HepG2 (cell line): ENCODE data around the gene GSS. TPM values are rescaled to one million over a fixed set of nuclear protein-coding genes. Genes with fewer than 3 reads are reported as not detected.
A peak's percentile ranks its signal among the peaks of the same experiment; 100 is the strongest.

Source experiments
- AHDC1 ChIP-seq: sonication (generic); formaldehyde crosslinking; IDR thresholded peaks from 2 replicates; pipeline ENCODE4 v1.5.1; 2020; ENCODE audit warnings: mild to moderate bottlenecking, missing genetic modification reagents, borderline replicate concordance
- BCLAF1 ChIP-seq: fragments of 450-650 bp; IDR thresholded peaks from 2 replicates; pipeline ENCODE4 v1.6.1; 2017; ENCODE audit warnings: mild to moderate bottlenecking
- CEBPB ChIP-seq: IDR thresholded peaks from 2 replicates; pipeline ENCODE4 v1.6.1; 2011; ENCODE audit warnings: low read depth, low read length, improper control_type of control experiment, borderline replicate concordance
- HMG20B ChIP-seq: conservative IDR thresholded peaks from 2 replicates; pipeline ENCODE4 v1.6.1; 2016; ENCODE audit warnings: missing genetic modification reagents, missing compliant biosample characterization
- NR2F2 ChIP-seq: IDR thresholded peaks from 2 replicates; pipeline ENCODE4 v1.6.1; 2012; ENCODE audit warnings: low read depth, inconsistent platforms, borderline replicate concordance
- PBX2 ChIP-seq: IDR thresholded peaks from 2 replicates; pipeline ENCODE4 v1.6.1; 2016; ENCODE audit warnings: control low read depth
- SMAD3 ChIP-seq: sonication (generic); formaldehyde crosslinking; IDR thresholded peaks from 2 replicates; pipeline ENCODE4 v1.4.0; 2020; ENCODE audit warnings: missing genetic modification reagents
- SNAI1 ChIP-seq: sonication (generic); formaldehyde crosslinking; IDR thresholded peaks from 2 replicates; pipeline ENCODE4 v1.5.0; 2020; ENCODE audit warnings: mild to moderate bottlenecking, missing genetic modification reagents, borderline replicate concordance
- TEAD2 ChIP-seq: sonication (generic); formaldehyde crosslinking; IDR thresholded peaks from 2 replicates; pipeline ENCODE4 v1.9.0; 2021; ENCODE audit warnings: missing genetic modification reagents
- ZFP90 ChIP-seq: sonication (generic); formaldehyde crosslinking; IDR thresholded peaks from 2 replicates; pipeline ENCODE4 v1.8.0; 2022; ENCODE audit warnings: missing genetic modification reagents, mild to moderate bottlenecking, inconsistent platforms, borderline replicate concordance
- ZNF260 ChIP-seq: sonication (generic); formaldehyde crosslinking; IDR thresholded peaks from 2 replicates; pipeline ENCODE4 v1.4.0; 2020; ENCODE audit warnings: missing genetic modification reagents, low read depth, mild to moderate bottlenecking, borderline replicate concordance
- ZNF441 ChIP-seq: sonication (generic); formaldehyde crosslinking; IDR thresholded peaks from 2 replicates; pipeline ENCODE4 v1.7.0; 2021; ENCODE audit warnings: missing genetic modification reagents, borderline replicate concordance
- ZNF556 ChIP-seq: sonication (generic); formaldehyde crosslinking; IDR thresholded peaks from 2 replicates; pipeline ENCODE4 v1.4.0; 2020; ENCODE audit warnings: mild to moderate bottlenecking, missing genetic modification reagents, borderline replicate concordance
- ZNF883 ChIP-seq: sonication (generic); formaldehyde crosslinking; IDR thresholded peaks from 2 replicates; pipeline ENCODE4 v1.5.1; 2020; ENCODE audit warnings: mild to moderate bottlenecking, missing genetic modification reagents; ENCODE audit errors: not compliant biosample characterization
- ZSCAN21 ChIP-seq: sonication (generic); formaldehyde crosslinking; IDR thresholded peaks from 2 replicates; pipeline ENCODE4 v1.8.0; 2022; ENCODE audit warnings: mild to moderate bottlenecking, missing genetic modification reagents, moderate library complexity, borderline replicate concordance
- polyA plus RNA-seq, 8 experiments: library from polyadenylated mRNA; depleted of rRNA in 3 of 8; stranded (reverse) in 7 of 8; unstranded in 1 of 8; fragments of >200 nt; fragmentation: Illumina TruSeq in 4 of 8; extraction: Trizol in 4 of 8; gene quantifications; 2 replicates each; pipeline versions ENCODE4 v1.2.1 to v1.2.3, GENCODE V29; 2011 to 2016; ENCODE audit warnings: low read depth in 4 of 8, missing spikeins in 1 of 8, mixed read lengths in 1 of 8; ENCODE audit not compliant: insufficient read depth in 1 of 8
- total RNA-seq, 5 experiments: library from RNA; depleted of rRNA; stranded (reverse); fragments of >200 nt; fragmentation: Illumina TruSeq; extraction: Trizol; gene quantifications; 2 replicates each; pipeline ENCODE4 v1.2.3, GENCODE V29; 2016; ENCODE audit warnings: low read depth in 1 of 5

GSS gene
- total and polyA plus RNA-seq, 2 of the 13 experiments (the other 11 are each of a cell fraction or from before 2014, with no cell fraction given): 80.1 to 102 TPM

- no peak for TF ChIP-seq BCLAF1
- TF ChIP-seq ZNF441 (CRISPR knock-in tag): no peak
- TF ChIP-seq ZNF556 (CRISPR knock-in tag): no peak
- peak; percentile 94 for TF ChIP-seq CEBPB
- TF ChIP-seq ZNF260 (CRISPR knock-in tag): no peak
- TF ChIP-seq SNAI1 (CRISPR knock-in tag): no peak
- TF ChIP-seq ZNF883 (CRISPR knock-in tag): no peak
- no peak for TF ChIP-seq AHDC1 (CRISPR knock-in tag)
- TF ChIP-seq TEAD2 (CRISPR knock-in tag): no peak
- TF ChIP-seq ZSCAN21: no peak
- no peak for TF ChIP-seq HMG20B (CRISPR knock-in tag)
- TF ChIP-seq ZFP90 (CRISPR knock-in tag): no peak
- no peak for TF ChIP-seq SMAD3
- no peak for TF ChIP-seq NR2F2
- no peak for TF ChIP-seq PBX2
Measured at GRCh38 chr20:34922654-34923381, 32.8 kb downstream of the GSS start (continued).
